ENCODE measurements around the gene FBXW11.
"Not testable (repeated sequence)": the region's sequence is repeated elsewhere in the genome, so short reads cannot be mapped to it uniquely, and the experiment has no call there.

FBXW11 gene

DNA sequence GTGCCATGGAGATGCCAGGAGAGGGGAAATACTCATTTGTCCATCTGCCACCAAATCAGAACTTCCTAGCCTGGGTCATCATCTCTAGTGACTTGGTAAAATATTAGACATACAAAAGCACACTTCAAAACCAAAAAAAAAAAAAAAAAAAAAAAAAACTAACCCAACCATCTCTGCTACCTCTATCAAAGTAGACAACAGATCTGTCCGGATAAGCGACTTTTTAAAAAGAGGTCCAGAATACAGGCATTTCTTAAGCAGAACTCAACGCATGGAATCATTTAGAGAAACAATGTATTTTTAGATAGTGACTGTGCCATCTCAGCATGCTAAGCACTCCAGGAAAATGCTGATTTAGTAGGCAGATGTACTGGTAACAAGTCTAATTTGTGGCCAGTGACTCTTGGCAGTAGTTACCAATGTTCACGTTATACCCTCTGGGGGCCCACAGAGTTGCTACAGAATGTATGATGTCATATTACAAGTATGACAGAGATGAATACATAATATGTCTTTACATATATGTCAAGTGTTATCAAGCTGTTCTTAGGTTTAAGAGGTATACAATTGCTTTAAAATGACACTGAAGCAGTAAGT lies 113.0 kb downstream of the FBXW11 start:
- Histone ChIP-seq H3K4me1 (ENCODE audit: control insufficient read depth, insufficient read depth, low read length) (no peaks in the 10 kb centered on the region), H3K36me3 (ENCODE audit: control insufficient read depth, insufficient read depth, low read length) (peaks cover 54% of the 10 kb centered on the region), H3K27me3 (ENCODE audit: control insufficient read depth, insufficient read depth, low read length) (no peaks in the 10 kb centered on the region), H3K4me3 (ENCODE audit: low read depth, low read length) (no peak overlapping the region), H3K9ac (ENCODE audit: low read length) (no peak overlapping the region), H3K27ac (ENCODE audit: low read depth, low read length) (no peak overlapping the region), H3K9me3 (ENCODE audit: control insufficient read depth, insufficient read depth, low read depth, low read length) (no peaks in the 10 kb centered on the region)

DNA sequence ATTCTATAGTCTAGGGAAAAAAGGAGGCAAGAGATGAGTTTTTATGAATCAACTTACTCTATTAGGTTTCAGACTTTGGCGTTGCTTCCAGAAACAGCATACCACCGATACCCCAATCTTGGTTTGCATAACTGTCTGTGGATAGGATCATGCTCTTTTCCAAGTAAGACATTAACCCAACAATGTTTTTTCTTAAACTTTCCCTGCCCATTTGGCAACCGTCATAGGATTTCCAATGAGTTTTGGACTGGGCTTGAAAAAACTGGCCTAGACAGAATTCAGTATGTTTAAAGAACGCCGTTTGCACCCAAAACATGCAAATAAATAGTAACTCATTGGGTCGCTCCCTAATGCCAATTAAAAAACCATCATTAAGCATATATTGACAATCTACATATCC lies 114.8 kb downstream of the FBXW11 start:
- H3K4me1 ChIP-seq (ENCODE audit: control insufficient read depth, insufficient read depth, low read length) = no peaks in the 10 kb centered on the region
- no peak overlapping the region for H3K4me3 ChIP-seq (ENCODE audit: low read depth, low read length)
- H3K36me3 ChIP-seq (ENCODE audit: control insufficient read depth, insufficient read depth, low read length) = peaks cover 55% of the 10 kb centered on the region
- H3K27ac ChIP-seq (ENCODE audit: low read depth, low read length) = no peak overlapping the region
- no peaks in the 10 kb centered on the region for H3K27me3 ChIP-seq (ENCODE audit: control insufficient read depth, insufficient read depth, low read length)
- H3K9me3 ChIP-seq (ENCODE audit: control insufficient read depth, insufficient read depth, low read depth, low read length) = no peaks in the 10 kb centered on the region
- H3K9ac ChIP-seq (ENCODE audit: low read length) = no peak overlapping the region

- peaks cover 55% of the 10 kb centered on the region for H3K36me3 ChIP-seq (ENCODE audit: control insufficient read depth, insufficient read depth, low read length)
- H3K27me3 ChIP-seq (ENCODE audit: control insufficient read depth, insufficient read depth, low read length) = no peaks in the 10 kb centered on the region
- no peak overlapping the region for H3K4me3 ChIP-seq (ENCODE audit: low read depth, low read length)
- H3K9me3 ChIP-seq (ENCODE audit: control insufficient read depth, insufficient read depth, low read depth, low read length) = no peaks in the 10 kb centered on the region
- no peaks in the 10 kb centered on the region for H3K4me1 ChIP-seq (ENCODE audit: control insufficient read depth, insufficient read depth, low read length)
- H3K9ac ChIP-seq (ENCODE audit: low read length) = no peak overlapping the region
- no peak overlapping the region for H3K27ac ChIP-seq (ENCODE audit: low read depth, low read length)
Observed at GRCh38 chr5:171891150-171891549, 115.3 kb downstream of the FBXW11 start.

GRCh38 chr5:171888051-171888481 lies 118.4 kb downstream of the FBXW11 start:
- Histone ChIP-seq H3K27ac (ENCODE audit: low read depth, low read length) (no peak overlapping the region), H3K4me1 (ENCODE audit: control insufficient read depth, insufficient read depth, low read length) (no peaks in the 10 kb centered on the region), H3K9me3 (ENCODE audit: control insufficient read depth, insufficient read depth, low read depth, low read length) (no peaks in the 10 kb centered on the region), H3K9ac (ENCODE audit: low read length) (no peak overlapping the region), H3K4me3 (ENCODE audit: low read depth, low read length) (no peak overlapping the region), H3K36me3 (ENCODE audit: control insufficient read depth, insufficient read depth, low read length) (peaks cover 60% of the 10 kb centered on the region), H3K27me3 (ENCODE audit: control insufficient read depth, insufficient read depth, low read length) (no peaks in the 10 kb centered on the region)

DNA sequence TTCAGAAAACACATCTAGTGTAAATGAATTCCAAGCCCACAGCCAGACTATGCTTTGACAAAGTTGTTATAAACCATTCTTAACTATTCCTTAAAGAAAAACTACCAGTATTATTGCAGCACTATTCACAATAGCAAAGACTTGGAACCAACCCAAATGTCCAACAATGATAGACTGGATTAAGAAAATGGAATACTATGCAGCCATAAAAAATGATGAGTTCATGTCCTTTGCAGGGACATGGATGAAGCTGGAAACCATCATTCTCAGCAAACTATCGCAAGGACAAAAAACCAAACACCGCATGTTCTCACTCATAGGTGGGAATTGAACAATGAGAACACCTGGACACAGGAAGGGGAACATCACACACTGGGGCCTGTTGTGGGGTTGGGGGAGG lies 120.4 kb downstream of the FBXW11 start:
- not testable (repeated sequence) for H3K9ac ChIP-seq (ENCODE audit: low read length); H3K9me3 ChIP-seq (ENCODE audit: control insufficient read depth, insufficient read depth, low read depth, low read length); H3K4me1 ChIP-seq (ENCODE audit: control insufficient read depth, insufficient read depth, low read length); H3K27me3 ChIP-seq (ENCODE audit: control insufficient read depth, insufficient read depth, low read length); H3K4me3 ChIP-seq (ENCODE audit: low read depth, low read length); H3K27ac ChIP-seq (ENCODE audit: low read depth, low read length)
- H3K36me3 ChIP-seq (ENCODE audit: control insufficient read depth, insufficient read depth, low read length) = peaks cover 43% of the 10 kb centered on the region

- H3K27me3 ChIP-seq (ENCODE audit: control insufficient read depth, insufficient read depth, low read length) = no peaks in the 10 kb centered on the region
- no peak overlapping the region for H3K4me3 ChIP-seq (ENCODE audit: low read depth, low read length)
- no peak overlapping the region for H3K27ac ChIP-seq (ENCODE audit: low read depth, low read length)
- H3K4me1 ChIP-seq (ENCODE audit: control insufficient read depth, insufficient read depth, low read length) = no peaks in the 10 kb centered on the region
- peaks cover 43% of the 10 kb centered on the region for H3K36me3 ChIP-seq (ENCODE audit: control insufficient read depth, insufficient read depth, low read length)
- H3K9ac ChIP-seq (ENCODE audit: low read length) = no peak overlapping the region
- H3K9me3 ChIP-seq (ENCODE audit: control insufficient read depth, insufficient read depth, low read depth, low read length) = no peaks in the 10 kb centered on the region
Observed at GRCh38 chr5:171882118-171882517, 124.3 kb downstream of the FBXW11 start.

GRCh38 chr5:171874234-171874633 lies 132.2 kb downstream of the FBXW11 start:
- peaks cover 3% of the 10 kb centered on the region; the same call in 1 of the 2 replicates for H3K4me1 ChIP-seq (ENCODE audit: control insufficient read depth, insufficient read depth, low read length)
- H3K36me3 ChIP-seq (ENCODE audit: control insufficient read depth, insufficient read depth, low read length) = peaks cover 96% of the 10 kb centered on the region
- no peak overlapping the region for H3K27ac ChIP-seq (ENCODE audit: low read depth, low read length)
- H3K4me3 ChIP-seq (ENCODE audit: low read depth, low read length) = no peak overlapping the region
- H3K9me3 ChIP-seq (ENCODE audit: control insufficient read depth, insufficient read depth, low read depth, low read length) = no peaks in the 10 kb centered on the region
- no peak overlapping the region for H3K9ac ChIP-seq (ENCODE audit: low read length)
- H3K27me3 ChIP-seq (ENCODE audit: control insufficient read depth, insufficient read depth, low read length) = no peaks in the 10 kb centered on the region

DNA sequence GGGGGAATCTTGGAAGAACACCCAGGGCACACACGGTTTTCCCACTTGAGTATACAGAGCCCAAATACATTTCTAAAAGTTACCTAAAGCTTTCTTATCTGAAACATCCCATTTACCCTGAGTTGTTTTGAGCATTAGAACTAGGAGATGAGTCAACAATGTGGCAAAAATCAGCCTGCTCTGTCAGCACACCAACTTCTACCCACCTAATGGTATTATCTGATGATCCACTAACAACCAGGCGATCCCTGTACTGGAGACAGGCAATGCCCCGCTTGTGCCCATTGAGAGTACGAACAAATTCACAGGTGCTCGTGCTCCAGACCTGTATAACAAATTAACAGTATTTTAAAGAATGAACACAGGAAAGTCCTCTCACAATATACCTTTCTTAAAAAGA lies 133.8 kb downstream of the FBXW11 start:
- no peaks in the 10 kb centered on the region for H3K27me3 ChIP-seq (ENCODE audit: control insufficient read depth, insufficient read depth, low read length)
- H3K9ac ChIP-seq (ENCODE audit: low read length) = no peak overlapping the region
- H3K9me3 ChIP-seq (ENCODE audit: control insufficient read depth, insufficient read depth, low read depth, low read length) = no peaks in the 10 kb centered on the region
- peaks cover 96% of the 10 kb centered on the region for H3K36me3 ChIP-seq (ENCODE audit: control insufficient read depth, insufficient read depth, low read length)
- H3K4me3 ChIP-seq (ENCODE audit: low read depth, low read length) = no peak overlapping the region
- H3K4me1 ChIP-seq (ENCODE audit: control insufficient read depth, insufficient read depth, low read length) = peaks cover 3% of the 10 kb centered on the region; the same call in 1 of the 2 replicates
- H3K27ac ChIP-seq (ENCODE audit: low read depth, low read length) = no peak overlapping the region

GRCh38 chr5:171871711-171872110 lies 134.7 kb downstream of the FBXW11 start:
- H3K9ac ChIP-seq (ENCODE audit: low read length) = no peak overlapping the region
- no peak overlapping the region for H3K27ac ChIP-seq (ENCODE audit: low read depth, low read length)
- no peaks in the 10 kb centered on the region for H3K27me3 ChIP-seq (ENCODE audit: control insufficient read depth, insufficient read depth, low read length)
- no peak overlapping the region for H3K4me3 ChIP-seq (ENCODE audit: low read depth, low read length)
- H3K36me3 ChIP-seq (ENCODE audit: control insufficient read depth, insufficient read depth, low read length) = peaks cover 95% of the 10 kb centered on the region
- peaks cover 3% of the 10 kb centered on the region; the same call in 1 of the 2 replicates for H3K4me1 ChIP-seq (ENCODE audit: control insufficient read depth, insufficient read depth, low read length)
- no peaks in the 10 kb centered on the region for H3K9me3 ChIP-seq (ENCODE audit: control insufficient read depth, insufficient read depth, low read depth, low read length)

DNA sequence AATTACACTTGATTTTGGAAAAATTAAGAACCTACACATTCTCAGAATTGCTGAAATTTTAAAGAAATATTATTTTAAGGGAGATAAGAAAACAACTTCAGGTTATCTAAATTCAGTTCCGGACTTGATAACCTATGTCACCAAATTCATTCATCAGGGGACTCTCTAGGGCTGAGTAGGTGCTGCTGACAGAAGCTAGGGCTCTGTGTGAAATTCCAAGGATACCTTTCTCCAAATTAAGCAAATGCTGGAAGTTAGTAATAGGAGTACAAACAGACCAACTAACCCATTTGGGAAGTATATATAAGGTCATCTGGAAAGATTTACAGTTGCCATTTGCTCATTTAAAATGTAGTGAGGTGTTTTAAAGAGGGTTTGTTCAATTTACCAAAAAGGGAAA lies 136.5 kb downstream of the FBXW11 start:
- no peaks in the 10 kb centered on the region for H3K27me3 ChIP-seq (ENCODE audit: control insufficient read depth, insufficient read depth, low read length)
- no peak overlapping the region for H3K4me3 ChIP-seq (ENCODE audit: low read depth, low read length)
- H3K9me3 ChIP-seq (ENCODE audit: control insufficient read depth, insufficient read depth, low read depth, low read length) = no peaks in the 10 kb centered on the region
- H3K27ac ChIP-seq (ENCODE audit: low read depth, low read length) = no peak overlapping the region
- H3K9ac ChIP-seq (ENCODE audit: low read length) = no peak overlapping the region
- H3K36me3 ChIP-seq (ENCODE audit: control insufficient read depth, insufficient read depth, low read length) = peaks cover 82% of the 10 kb centered on the region
- peaks cover 3% of the 10 kb centered on the region; the same call in 1 of the 2 replicates for H3K4me1 ChIP-seq (ENCODE audit: control insufficient read depth, insufficient read depth, low read length)

GRCh38 chr5:171868236-171868635 lies 138.2 kb downstream of the FBXW11 start:
- H3K9ac ChIP-seq (ENCODE audit: low read length) = no peak overlapping the region
- H3K27ac ChIP-seq (ENCODE audit: low read depth, low read length) = no peak overlapping the region
- peaks cover 77% of the 10 kb centered on the region for H3K36me3 ChIP-seq (ENCODE audit: control insufficient read depth, insufficient read depth, low read length)

More at GRCh38 chr5:171868236-171868635, 138.2 kb downstream of the FBXW11 start:
- Histone ChIP-seq H3K4me1 (ENCODE audit: control insufficient read depth, insufficient read depth, low read length) (peaks cover 3% of the 10 kb centered on the region; the same call in 1 of the 2 replicates), H3K4me3 (ENCODE audit: low read depth, low read length) (no peak overlapping the region), H3K27me3 (ENCODE audit: control insufficient read depth, insufficient read depth, low read length) (no peaks in the 10 kb centered on the region), H3K9me3 (ENCODE audit: control insufficient read depth, insufficient read depth, low read depth, low read length) (no peaks in the 10 kb centered on the region)
